ENCODE data around the gene TIMM29. TPM values are rescaled to one million over a fixed set of nuclear protein-coding genes. Genes with fewer than 3 reads are reported as not detected.

TIMM29 gene
- total RNA-seq, 4 donors from 2014 or later: 37.6 to 51.1 (median 40.9) TPM

DNA sequence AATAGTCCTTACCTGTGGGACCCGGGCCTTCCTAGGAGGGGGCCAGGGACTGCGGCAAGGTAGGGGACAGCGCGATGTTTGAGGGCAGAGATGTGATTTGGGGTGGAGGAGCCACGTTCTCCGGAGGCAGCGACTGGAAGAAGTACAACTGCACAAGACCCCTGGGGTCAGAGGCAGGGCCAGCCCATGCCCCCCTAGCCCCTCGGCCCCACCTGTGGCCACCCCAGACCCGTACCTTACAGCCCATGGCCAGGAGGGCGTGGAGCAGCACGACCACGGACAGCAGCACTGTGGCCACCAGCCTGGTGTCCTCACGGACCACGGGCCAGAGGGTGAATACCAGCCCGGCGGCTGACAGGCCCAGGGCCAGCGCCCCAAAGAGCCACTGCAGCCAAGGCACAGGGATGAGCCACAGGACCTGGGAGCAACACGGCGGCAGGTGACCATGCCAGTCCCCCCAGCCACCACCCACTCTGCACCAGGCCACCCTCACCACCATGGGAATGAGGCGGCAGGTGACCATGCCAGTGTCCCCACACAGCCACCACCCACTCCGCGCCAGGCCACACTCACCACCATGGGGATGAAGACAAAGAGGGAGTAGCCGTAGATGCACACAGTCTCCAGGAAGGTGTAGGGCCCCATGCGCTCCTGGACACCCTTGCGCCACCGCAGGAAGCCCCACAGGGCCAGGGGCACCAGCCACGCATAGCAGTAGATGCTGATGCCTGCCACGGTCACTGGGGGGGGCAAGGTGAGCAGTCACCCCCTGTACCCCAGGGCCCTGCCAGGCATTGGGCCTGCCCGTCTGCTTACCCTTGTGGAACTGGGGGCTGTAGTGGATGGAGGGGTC is 5.1 kb upstream of the TIMM29 start:
- peaks cover 0 to 80% of the 10 kb centered on the region in 2 donors for H3K36me3 ChIP-seq

DNA sequence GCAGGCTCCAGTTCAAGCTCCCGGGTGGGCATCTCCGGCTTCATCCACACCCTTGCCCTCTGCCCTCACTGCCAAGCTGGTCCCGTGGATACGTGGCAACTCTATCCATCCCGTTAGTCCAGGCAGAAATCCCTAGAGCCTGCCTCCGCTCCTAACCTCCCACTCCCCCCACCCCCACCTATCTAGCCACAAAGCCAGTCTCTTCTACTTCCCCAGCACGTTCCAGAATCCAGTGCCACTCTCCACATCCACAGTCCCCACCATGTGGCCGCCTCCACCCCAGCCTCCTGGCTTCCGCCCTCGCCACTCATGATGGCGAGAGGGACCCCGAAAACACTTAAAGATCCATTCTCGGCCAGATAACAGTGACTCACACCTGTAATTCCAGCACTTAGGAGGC is 4.0 kb upstream of the TIMM29 start:
- WGBS, 2 donors (ENCODE audit: low coverage in 1 of 2): 60 to 69% methylated on average over 3 to 4 of the region's 13 CpGs
- Histone ChIP-seq H3K9me3 (no peaks in the 10 kb centered on the region), H3K27ac (no peak overlapping the region), H3K4me1 (peaks cover 1 to 23% (median 11%) of the 10 kb centered on the region in 3 donors), H3K27me3 (no peaks in the 10 kb centered on the region), H3K36me3 (peaks cover 0 to 69% of the 10 kb centered on the region in 2 donors), H3K4me3 (no peak overlapping the region)
- TF ChIP-seq POLR2AphosphoS5 (IDR thresholded peaks at IDR 0.05): no peak
- TF ChIP-seq, protein P1, sequence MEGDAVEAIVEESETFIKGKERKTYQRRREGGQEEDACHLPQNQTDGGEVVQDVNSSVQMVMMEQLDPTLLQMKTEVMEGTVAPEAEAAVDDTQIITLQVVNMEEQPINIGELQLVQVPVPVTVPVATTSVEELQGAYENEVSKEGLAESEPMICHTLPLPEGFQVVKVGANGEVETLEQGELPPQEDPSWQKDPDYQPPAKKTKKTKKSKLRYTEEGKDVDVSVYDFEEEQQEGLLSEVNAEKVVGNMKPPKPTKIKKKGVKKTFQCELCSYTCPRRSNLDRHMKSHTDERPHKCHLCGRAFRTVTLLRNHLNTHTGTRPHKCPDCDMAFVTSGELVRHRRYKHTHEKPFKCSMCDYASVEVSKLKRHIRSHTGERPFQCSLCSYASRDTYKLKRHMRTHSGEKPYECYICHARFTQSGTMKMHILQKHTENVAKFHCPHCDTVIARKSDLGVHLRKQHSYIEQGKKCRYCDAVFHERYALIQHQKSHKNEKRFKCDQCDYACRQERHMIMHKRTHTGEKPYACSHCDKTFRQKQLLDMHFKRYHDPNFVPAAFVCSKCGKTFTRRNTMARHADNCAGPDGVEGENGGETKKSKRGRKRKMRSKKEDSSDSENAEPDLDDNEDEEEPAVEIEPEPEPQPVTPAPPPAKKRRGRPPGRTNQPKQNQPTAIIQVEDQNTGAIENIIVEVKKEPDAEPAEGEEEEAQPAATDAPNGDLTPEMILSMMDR (IDR thresholded peaks at IDR 0.05): no peak
- TF ChIP-seq POLR2A (IDR thresholded peaks at IDR 0.05): no peak
- no peak for TF ChIP-seq EP300 (IDR thresholded peaks at IDR 0.05)
- ATAC-seq: no peak

More for the DNA sequence above, 5.1 kb upstream of the TIMM29 start:
- Histone ChIP-seq H3K4me1 (peaks cover 0 to 16% (median 7%) of the 10 kb centered on the region in 3 donors), H3K9me3 (no peaks in the 10 kb centered on the region), H3K4me3 (no peak overlapping the region), H3K27me3 (no peaks in the 10 kb centered on the region), H3K27ac (no peak overlapping the region)
- no peak for TF ChIP-seq POLR2AphosphoS5 (IDR thresholded peaks at IDR 0.05)
- no peak for TF ChIP-seq POLR2A (IDR thresholded peaks at IDR 0.05)
- no peak for TF ChIP-seq EP300 (IDR thresholded peaks at IDR 0.05)
- TF ChIP-seq, protein P1 (IDR thresholded peaks at IDR 0.05): no peak
- WGBS, 2 donors (ENCODE audit: low coverage in 1 of 2): 100% methylated on average over 3 of the region's 29 CpGs; no CpG with 5 or more reads in 1 of the 2 donors
- ATAC-seq: no peak

DNA sequence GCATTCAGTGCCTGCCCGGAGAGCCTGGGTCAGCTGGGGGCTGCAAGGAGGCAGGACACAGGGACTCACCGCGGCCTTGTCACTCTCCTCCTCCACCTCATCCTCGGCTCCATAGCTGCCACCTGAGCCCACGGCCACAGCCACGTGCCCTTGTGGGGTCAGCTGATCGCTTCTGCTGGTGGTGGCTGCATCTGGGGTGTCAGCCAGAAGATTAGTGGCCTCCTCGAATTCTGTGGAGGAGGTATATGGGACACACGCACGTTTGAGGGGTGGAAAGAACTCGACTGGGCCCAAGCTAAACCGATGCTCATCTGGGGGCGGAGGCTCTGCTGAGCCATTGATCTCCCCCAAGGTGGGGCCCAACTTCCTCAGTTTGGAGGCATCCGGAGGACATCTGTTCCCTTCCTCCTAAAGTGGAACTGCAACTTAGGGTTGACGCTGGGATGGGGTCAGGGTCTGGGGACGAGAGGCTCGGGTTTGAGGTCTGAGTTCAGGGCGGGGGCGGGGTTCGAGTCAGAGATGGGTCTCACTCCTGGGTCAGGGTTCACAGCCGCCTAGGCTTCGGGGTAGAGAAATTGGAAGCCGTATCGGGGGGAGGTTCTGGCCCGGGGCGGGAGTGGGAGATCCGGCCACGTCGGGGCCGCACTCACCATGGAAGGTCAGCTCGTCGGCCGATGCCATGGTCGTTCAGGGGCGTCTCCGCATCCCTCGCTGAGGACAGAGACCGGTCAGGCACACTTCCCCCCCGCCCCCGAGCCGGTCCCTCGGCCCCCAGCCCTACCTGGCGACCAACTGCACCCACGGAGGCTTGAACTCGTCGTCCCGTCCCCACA is 665 bp upstream of the TIMM29 start:
- Histone ChIP-seq H3K4me1 (peaks cover 2 to 45% (median 16%) of the 10 kb centered on the region in 3 donors), H3K27ac (peak overlapping the region; percentile 19 to 89 (median 88)), H3K9me3 (no peaks in the 10 kb centered on the region), H3K4me3 (peak overlapping the region; percentile 69 to 99), H3K36me3 (peaks cover 0 to 53% of the 10 kb centered on the region in 2 donors), H3K27me3 (no peaks in the 10 kb centered on the region)
- TF ChIP-seq, protein P1 (IDR thresholded peaks at IDR 0.05): no peak
- TF ChIP-seq EP300 (IDR thresholded peaks at IDR 0.05): no peak
- no peak for TF ChIP-seq POLR2AphosphoS5 (IDR thresholded peaks at IDR 0.05)
- TF ChIP-seq POLR2A (IDR thresholded peaks at IDR 0.05): no peak
- 10 to 100% methylated on average over 1 to 2 of the region's 47 CpGs for WGBS, 2 donors (ENCODE audit: low coverage in 1 of 2)
- peak; percentile 0 for ATAC-seq

DNA sequence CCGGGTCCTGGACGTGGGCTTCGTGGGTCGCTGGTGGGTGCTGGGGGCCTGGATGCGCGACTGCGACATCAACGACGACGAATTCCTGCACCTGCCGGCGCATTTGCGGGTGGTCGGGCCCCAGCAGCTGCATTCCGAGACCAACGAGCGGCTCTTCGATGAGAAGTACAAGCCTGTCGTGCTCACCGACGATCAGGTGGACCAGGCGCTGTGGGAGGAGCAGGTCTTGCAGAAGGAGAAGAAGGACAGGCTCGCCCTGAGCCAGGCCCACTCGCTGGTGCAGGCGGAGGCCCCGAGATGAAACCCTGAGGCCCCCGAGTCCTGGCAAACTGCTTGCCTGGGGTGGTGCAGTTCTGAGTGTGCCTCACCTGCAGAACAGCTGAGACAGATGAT is 787 bp downstream of the TIMM29 start:
- peak overlapping the region; percentile 69 to 99 for H3K4me3 ChIP-seq
- peaks cover 2 to 45% (median 16%) of the 10 kb centered on the region in 3 donors for H3K4me1 ChIP-seq
- H3K9me3 ChIP-seq: no peaks in the 10 kb centered on the region
- TF ChIP-seq, protein P1 (IDR thresholded peaks at IDR 0.05): no peak
- TF ChIP-seq POLR2A (IDR thresholded peaks at IDR 0.05) (no peak), POLR2AphosphoS5 (IDR thresholded peaks at IDR 0.05) (no peak), EP300 (IDR thresholded peaks at IDR 0.05) (no peak)
- WGBS, 2 donors (ENCODE audit: low coverage in 1 of 2): 7% methylated on average over 3 of the region's 27 CpGs; no CpG with 5 or more reads in 1 of the 2 donors
- H3K27ac ChIP-seq: peak overlapping the region in 3 of 4 donors; percentile 87 to 89 (median 88)
- H3K36me3 ChIP-seq: peaks cover 0 to 47% of the 10 kb centered on the region in 2 donors
- ATAC-seq: no peak
- H3K27me3 ChIP-seq: no peaks in the 10 kb centered on the region
